Measurements from ENCODE around the gene CCDC57.

The CCDC57 gene

DNA sequence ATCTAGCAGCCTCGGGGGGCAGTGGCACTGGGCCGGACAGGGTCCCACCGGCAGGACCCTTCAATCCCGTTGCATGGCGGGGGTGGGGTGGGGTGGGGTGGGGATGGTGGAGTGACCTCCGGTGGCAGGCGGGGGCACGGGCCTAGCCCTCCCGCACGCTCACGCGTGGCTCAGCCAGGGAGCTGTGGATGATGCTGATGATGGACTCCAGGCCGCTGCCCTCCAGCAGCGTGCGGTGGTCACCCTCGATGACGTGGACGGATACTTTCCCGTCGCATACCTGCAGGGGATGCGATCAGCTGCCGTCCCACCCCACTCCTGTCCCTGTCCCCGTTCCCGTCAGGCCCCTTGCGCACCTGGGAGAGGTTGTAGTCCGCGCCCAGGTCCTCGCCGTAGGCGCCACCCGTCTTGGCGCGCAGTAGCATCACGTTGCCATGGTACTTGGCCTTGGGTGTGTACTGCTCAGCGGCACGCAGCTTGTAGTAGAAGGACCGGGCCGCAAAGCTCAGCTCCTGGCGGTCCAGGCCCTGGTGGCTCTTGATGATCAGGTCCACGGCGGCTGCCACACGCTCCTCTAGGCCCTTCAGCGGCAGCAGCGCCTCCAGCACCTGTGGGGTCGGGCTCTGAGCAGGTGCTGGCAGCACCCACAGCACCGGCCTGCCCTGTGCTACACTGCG, 133.5 kb downstream of the CCDC57 start:
- DNase-seq = no peak

- no peak for DNase-seq
These were observed 134.2 kb downstream of the CCDC57 start for GRCh38 chr17:82078433-82078832.

- no peak for DNase-seq
These were observed 134.9 kb downstream of the CCDC57 start for GRCh38 chr17:82077617-82078358.

DNA sequence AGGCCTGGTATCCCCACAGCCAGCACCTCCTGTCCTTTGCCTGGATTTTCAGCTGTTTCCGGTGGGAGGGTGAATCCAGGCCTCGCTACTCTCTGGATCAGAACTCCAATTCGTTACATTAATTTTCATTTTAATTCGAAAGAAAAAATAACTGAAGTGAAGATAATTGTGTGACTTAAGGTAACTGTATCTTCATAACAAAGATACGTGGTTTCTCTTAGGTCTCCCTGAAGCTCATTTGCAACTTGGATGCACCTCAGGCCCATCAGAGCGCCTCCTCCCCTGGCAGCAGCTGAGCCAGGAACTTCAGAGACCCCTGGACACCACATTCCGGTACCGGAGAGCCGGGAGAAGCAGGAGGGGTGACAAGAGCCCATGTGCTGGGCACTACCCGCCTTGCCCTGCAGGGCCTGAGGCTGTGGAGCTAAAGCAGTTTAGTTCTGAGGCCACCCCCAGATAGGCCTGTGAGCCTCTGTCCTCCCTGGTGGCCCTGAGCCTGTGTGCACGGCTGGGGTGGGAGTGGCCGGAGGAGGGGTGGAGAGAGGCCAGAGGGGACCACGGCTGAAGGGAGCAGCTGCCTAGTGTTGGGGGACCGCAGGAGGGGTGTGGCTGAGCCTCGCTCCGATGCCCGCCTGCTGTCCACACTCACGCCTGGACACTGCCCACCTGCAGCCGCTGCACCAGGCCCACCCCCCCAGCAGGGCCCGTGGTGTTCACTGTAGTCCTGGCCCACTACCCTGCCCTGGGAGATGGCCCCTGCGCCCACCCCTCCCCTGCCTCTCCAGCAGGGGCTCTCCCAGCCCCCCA, 135.7 kb downstream of the CCDC57 start:
- no peak for DNase-seq

GRCh38 chr17:82076018-82076784, 136.4 kb downstream of the CCDC57 start:
- no peak for DNase-seq

- DNase-seq = no peak
These were observed 139.2 kb downstream of the CCDC57 start for GRCh38 chr17:82073446-82073845.

DNA sequence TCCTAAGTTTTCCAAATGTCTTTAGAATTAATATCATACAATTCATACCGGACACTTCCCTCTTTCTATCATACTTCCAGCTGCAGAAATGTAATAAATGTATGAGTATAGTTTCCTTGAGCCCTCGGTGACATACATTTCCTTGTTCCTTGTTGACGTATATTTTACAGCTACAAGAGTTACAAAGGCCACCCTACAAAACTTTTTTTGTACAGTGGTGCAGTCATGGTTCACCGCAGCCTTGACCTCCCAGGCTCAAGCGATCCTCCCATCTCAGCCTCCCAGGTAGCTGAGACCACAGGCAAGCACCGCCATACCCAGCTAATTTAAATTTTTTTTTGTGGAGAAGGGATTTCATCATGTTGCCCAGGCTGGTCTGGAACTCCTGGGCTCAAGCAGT, 139.8 kb downstream of the CCDC57 start:
- DNase-seq = no peak

- no peak for DNase-seq
These were observed 142.0 kb downstream of the CCDC57 start for GRCh38 chr17:82070611-82071010.

- peak; percentile 47 to 76 (median 60) for DNase-seq
These were observed 146.9 kb downstream of the CCDC57 start, which contains the start of gene DUS1L for GRCh38 chr17:82065638-82066303. Gene DUS1L, minus strand, starts transcription at chr17:82065804. Its CDS starts 745 bp downstream, at chr17:82065059.

- DNase-seq = peak in 2 of 5 donors; percentile 17 to 21
These were observed 147.4 kb downstream of the CCDC57 start for GRCh38 chr17:82065193-82065637.

GRCh38 chr17:82064433-82065192, 148.0 kb downstream of the CCDC57 start:
- peak in 2 of 5 donors; percentile 3 to 4 for DNase-seq

GRCh38 chr17:82063424-82064415, 148.9 kb downstream of the CCDC57 start:
- DNase-seq = peak in 1 of 5 donors; percentile 3

- DNase-seq = no peak
These were observed 149.7 kb downstream of the CCDC57 start for GRCh38 chr17:82062984-82063368.

GRCh38 chr17:82062076-82062983, 150.3 kb downstream of the CCDC57 start:
- no peak for DNase-seq

DNA sequence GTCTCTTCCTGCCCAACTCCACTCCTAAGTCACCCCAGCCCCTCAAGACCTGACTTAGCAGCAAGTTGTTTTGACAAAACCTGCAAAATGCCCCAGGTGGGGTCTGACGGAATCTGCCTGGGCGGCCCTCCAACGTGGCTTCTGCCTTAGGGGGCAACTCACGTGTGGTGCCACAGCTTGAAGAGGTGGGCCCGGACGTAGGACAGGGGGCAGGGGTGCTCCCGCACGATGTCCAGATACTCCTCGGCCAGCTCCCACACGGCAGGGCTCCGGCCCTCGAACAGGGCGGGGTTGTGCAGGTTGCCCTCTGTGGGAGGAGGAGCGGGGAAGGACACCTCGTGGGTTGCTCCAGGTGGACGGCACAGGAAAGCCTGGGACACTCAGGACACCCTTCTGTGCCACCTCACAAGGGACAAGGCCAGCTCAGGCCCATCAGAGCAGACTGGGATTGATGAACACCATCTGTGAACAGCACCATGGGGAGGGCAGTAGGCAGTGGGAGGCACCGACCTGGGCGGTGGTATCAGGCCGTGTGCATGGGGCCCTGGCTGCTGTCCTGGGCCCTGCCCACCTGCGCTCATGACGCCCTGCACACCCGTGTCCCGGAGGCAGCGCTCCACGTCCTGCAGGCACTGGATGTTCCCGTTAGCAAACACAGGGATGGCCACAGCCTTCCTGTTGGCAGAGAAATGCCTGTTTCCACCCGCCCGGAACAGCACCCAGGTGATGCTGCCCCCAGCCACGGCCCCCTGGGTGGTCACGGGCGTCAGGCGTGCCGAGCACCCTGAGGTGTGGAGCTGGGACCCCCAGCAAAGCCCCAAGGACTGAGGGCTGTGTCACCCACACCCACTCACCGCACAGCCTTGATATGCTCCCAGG, 151.4 kb downstream of the CCDC57 start:
- DNase-seq = no peak

DNA sequence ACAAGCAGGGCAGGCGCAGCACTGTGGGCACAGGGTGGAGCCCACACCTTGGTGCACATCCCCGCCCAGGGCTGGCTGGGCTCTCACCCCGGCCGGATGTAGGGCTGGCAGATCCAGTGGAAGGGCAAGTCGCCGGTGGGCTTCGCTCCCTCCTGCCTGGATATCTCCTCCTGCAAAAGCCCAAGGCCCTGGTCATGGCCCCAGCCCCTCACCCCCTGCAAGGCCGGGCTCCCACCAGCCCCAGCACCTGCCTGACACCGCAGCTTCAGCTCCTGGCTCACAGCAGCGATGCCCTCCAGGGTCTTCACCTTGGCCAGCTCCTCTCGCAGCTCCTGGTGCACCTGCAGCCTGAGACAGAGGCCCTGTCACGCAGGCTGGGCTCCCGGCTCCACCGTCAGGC, 152.0 kb downstream of the CCDC57 start:
- no peak for DNase-seq

DNA sequence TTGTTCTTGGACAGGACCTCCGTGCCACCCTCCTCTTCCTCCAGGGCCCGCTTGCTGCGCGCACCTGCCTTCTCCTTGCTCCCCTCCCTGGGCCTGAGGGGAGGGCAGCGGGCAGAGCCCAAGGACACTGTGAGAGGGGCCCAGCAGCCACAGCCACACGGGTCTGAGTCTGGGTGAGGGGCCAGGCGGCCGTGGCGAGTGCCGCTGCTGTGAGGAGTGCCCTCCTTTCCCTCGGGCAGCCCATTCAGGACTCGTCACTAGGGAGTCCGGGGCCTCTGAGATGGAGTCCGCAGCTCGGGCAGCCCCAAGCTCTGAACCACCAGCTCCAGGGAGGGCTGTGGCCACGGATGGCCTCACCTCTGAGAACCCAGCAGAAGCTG, 152.7 kb downstream of the CCDC57 start:
- DNase-seq = no peak

Measured in T-helper 1 cell (primary cell).